SK-N-SH treated with all-trans-retinoic acid at 6 μM for 48 hours (cell line): ENCODE data around the gene PARP15.

Experiments used
- ATAC-seq: fragments of 200-7000 bp; cut with Tn5 transposase; 3 replicates; pipeline ENCODE4 v1.9.1; 2020; ENCODE audit warnings: mild to moderate bottlenecking, moderate library complexity
- ARNTL ChIP-seq: fragments of 450-650 bp; formaldehyde crosslinking; IDR thresholded peaks from 2 replicates; pipeline ENCODE4 v1.5.0; 2020; ENCODE audit warnings: low read depth, mild to moderate bottlenecking, moderate library complexity, borderline replicate concordance
- BACH2 ChIP-seq: fragments of 250-450 bp; sonication (Bioruptor Pico); IDR thresholded peaks from 2 replicates; pipeline ENCODE4 v1.9.0; 2021; ENCODE audit warnings: mild to moderate bottlenecking, borderline replicate concordance
- CSDC2 ChIP-seq: fragments of 250-450 bp; sonication (Bioruptor Pico); IDR thresholded peaks from 2 replicates; pipeline ENCODE4 v1.5.0; 2020; ENCODE audit warnings: mild to moderate bottlenecking, moderate library complexity
- CSRNP3 ChIP-seq: fragments of 250-450 bp; sonication (Bioruptor Pico); IDR thresholded peaks from 2 replicates; pipeline ENCODE4 v1.5.1; 2021; ENCODE audit warnings: mild to moderate bottlenecking, moderate library complexity
- ESRRG ChIP-seq: fragments of 250-450 bp; sonication (Bioruptor Pico); IDR thresholded peaks from 2 replicates; pipeline ENCODE4 v1.6.1; 2021; ENCODE audit warnings: mild to moderate bottlenecking
- GLIS3 ChIP-seq: fragments of 250-450 bp; sonication (Bioruptor Pico); IDR thresholded peaks from 2 replicates; pipeline ENCODE4 v1.5.0; 2020; ENCODE audit warnings: mild to moderate bottlenecking, moderate library complexity
- ISL1 ChIP-seq: fragments of 250-450 bp; sonication (Bioruptor Pico); IDR thresholded peaks from 2 replicates; pipeline ENCODE4 v2.1.2; 2022; ENCODE audit warnings: mild to moderate bottlenecking, moderate library complexity
- OSR1 ChIP-seq: fragments of 250-450 bp; sonication (Bioruptor Pico); IDR thresholded peaks from 2 replicates; pipeline ENCODE4 v1.8.0; 2022; ENCODE audit warnings: moderate library complexity, mild to moderate bottlenecking, inconsistent platforms
- PPARA ChIP-seq: fragments of 250-450 bp; sonication (Bioruptor Pico); IDR thresholded peaks from 2 replicates; pipeline ENCODE4 v1.5.0; 2020; ENCODE audit warnings: mild to moderate bottlenecking, borderline replicate concordance
- RARB ChIP-seq: fragments of 250-450 bp; sonication (Bioruptor Pico); IDR thresholded peaks from 2 replicates; pipeline ENCODE4 v1.8.0; 2021; ENCODE audit warnings: mild to moderate bottlenecking, moderate library complexity
- SNAI2 ChIP-seq: fragments of 250-450 bp; sonication (Bioruptor Pico); IDR thresholded peaks from 2 replicates; pipeline ENCODE4 v1.5.0; 2020; ENCODE audit warnings: mild to moderate bottlenecking, moderate library complexity
- TCF4 ChIP-seq: fragments of 250-450 bp; sonication (Bioruptor Pico); IDR thresholded peaks from 2 replicates; pipeline ENCODE4 v1.8.0; 2021; ENCODE audit warnings: mild to moderate bottlenecking, moderate library complexity, borderline replicate concordance
- TOX ChIP-seq: fragments of 250-450 bp; sonication (Bioruptor Pico); IDR thresholded peaks from 2 replicates; pipeline ENCODE4 v1.8.0; 2021; ENCODE audit warnings: mild to moderate bottlenecking, moderate library complexity, borderline replicate concordance
- ZC3H10 ChIP-seq: fragments of 250-450 bp; sonication (Bioruptor Pico); IDR thresholded peaks from 2 replicates; pipeline ENCODE4 v1.5.1; 2021; ENCODE audit warnings: mild to moderate bottlenecking, moderate library complexity
- ZFP3 ChIP-seq: fragments of 250-450 bp; sonication (Bioruptor Pico); IDR thresholded peaks from 2 replicates; pipeline ENCODE4 v1.5.0; 2020; ENCODE audit warnings: mild to moderate bottlenecking, moderate library complexity
- ZFP30 ChIP-seq: fragments of 450-650 bp; formaldehyde crosslinking; IDR thresholded peaks from 2 replicates; pipeline ENCODE4 v1.5.0; 2022; ENCODE audit warnings: mild to moderate bottlenecking, moderate library complexity
- ZNF565 ChIP-seq: fragments of 450-650 bp; formaldehyde crosslinking; conservative IDR thresholded peaks from 2 replicates; pipeline ENCODE4 v1.5.0; 2020; ENCODE audit warnings: low read depth, mild to moderate bottlenecking, moderate library complexity
- ZNF70 ChIP-seq: fragments of 450-650 bp; formaldehyde crosslinking; IDR thresholded peaks from 2 replicates; pipeline ENCODE4 v1.5.0; 2020; ENCODE audit warnings: mild to moderate bottlenecking, moderate library complexity
- TF ChIP-seq, protein P1 (sequence below): fragments of 250-450 bp; sonication (Bioruptor Pico); IDR thresholded peaks from 2 replicates; pipeline ENCODE4 v1.8.0; 2020; ENCODE audit warnings: mild to moderate bottlenecking, moderate library complexity, borderline replicate concordance
- TF ChIP-seq, protein P2 (sequence below): fragments of 250-450 bp; sonication (Bioruptor Pico); IDR thresholded peaks from 2 replicates; pipeline ENCODE4 v1.8.0; 2021; ENCODE audit warnings: low read depth, mild to moderate bottlenecking, moderate library complexity, borderline replicate concordance
- TF ChIP-seq, protein P3 (sequence below): fragments of 250-450 bp; sonication (Bioruptor Pico); IDR thresholded peaks from 2 replicates; pipeline ENCODE4 v1.5.1; 2020; ENCODE audit warnings: low read depth, mild to moderate bottlenecking, moderate library complexity
- TF ChIP-seq, protein P4 (sequence below): fragments of 250-450 bp; sonication (Bioruptor Pico); IDR thresholded peaks from 2 replicates; pipeline ENCODE4 v1.5.0; 2020; ENCODE audit warnings: mild to moderate bottlenecking, moderate library complexity

PARP15 gene

DNA sequence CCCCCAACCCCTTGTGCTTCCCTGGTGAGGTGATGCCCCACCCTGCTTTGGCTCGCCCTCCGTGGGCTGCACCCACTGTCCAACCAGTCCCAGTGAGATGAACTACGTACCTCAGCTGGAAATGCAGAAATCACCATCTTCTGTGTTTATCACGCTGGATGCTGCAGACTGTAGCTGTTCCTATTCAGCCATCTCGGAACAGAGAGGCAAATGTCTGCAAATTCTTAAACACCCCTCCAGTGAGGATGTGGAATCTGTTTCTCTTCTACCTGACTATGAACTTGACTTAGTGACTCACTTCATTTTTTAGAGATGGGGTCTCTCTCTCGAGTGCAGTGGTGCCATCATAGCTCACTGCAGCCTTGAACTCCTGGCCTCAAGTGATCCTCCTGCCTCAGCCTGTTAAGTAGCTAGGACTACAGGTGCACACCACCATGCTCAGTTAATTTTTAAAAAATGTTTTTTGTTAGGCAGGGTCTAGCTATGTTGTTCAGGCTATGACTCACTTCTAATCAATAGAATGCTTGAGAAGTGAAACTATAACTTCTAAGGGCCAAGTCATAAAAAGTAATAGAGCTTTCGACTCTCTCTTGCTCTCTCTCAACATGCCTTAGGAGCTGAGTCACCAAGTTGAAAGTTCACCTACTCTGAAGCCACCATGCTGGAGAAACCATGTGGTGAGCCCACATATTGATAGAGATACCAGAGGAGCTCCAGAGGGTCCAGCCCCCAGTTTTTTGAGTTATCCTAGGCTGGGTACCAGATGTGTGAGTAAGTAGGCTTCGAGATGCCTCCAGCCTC lies 91.7 kb downstream of the PARP15 start:
- TF ChIP-seq SNAI2 (CRISPR knock-in tag): no peak
- TF ChIP-seq ARNTL (CRISPR knock-in tag): no peak
- no peak for TF ChIP-seq TCF4 (CRISPR knock-in tag)
- ATAC-seq: peak; percentile 47

GRCh38 chr3:122671553-122671952 lies 94.1 kb downstream of the PARP15 start:
- TF ChIP-seq CSDC2 (CRISPR knock-in tag) (no peak), TCF4 (CRISPR knock-in tag) (no peak), GLIS3 (no peak), CSRNP3 (CRISPR knock-in tag) (no peak), SNAI2 (CRISPR knock-in tag) (no peak), ZFP3 (CRISPR knock-in tag) (no peak), RARB (no peak), BACH2 (CRISPR knock-in tag) (no peak), ZNF565 (CRISPR knock-in tag) (no peak), ZC3H10 (no peak), ESRRG (CRISPR knock-in tag) (no peak), OSR1 (CRISPR knock-in tag) (no peak)
- TF ChIP-seq, protein P1, sequence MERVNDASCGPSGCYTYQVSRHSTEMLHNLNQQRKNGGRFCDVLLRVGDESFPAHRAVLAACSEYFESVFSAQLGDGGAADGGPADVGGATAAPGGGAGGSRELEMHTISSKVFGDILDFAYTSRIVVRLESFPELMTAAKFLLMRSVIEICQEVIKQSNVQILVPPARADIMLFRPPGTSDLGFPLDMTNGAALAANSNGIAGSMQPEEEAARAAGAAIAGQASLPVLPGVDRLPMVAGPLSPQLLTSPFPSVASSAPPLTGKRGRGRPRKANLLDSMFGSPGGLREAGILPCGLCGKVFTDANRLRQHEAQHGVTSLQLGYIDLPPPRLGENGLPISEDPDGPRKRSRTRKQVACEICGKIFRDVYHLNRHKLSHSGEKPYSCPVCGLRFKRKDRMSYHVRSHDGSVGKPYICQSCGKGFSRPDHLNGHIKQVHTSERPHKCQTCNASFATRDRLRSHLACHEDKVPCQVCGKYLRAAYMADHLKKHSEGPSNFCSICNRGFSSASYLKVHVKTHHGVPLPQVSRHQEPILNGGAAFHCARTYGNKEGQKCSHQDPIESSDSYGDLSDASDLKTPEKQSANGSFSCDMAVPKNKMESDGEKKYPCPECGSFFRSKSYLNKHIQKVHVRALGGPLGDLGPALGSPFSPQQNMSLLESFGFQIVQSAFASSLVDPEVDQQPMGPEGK (CRISPR knock-in tag): no peak
- TF ChIP-seq, protein P2, sequence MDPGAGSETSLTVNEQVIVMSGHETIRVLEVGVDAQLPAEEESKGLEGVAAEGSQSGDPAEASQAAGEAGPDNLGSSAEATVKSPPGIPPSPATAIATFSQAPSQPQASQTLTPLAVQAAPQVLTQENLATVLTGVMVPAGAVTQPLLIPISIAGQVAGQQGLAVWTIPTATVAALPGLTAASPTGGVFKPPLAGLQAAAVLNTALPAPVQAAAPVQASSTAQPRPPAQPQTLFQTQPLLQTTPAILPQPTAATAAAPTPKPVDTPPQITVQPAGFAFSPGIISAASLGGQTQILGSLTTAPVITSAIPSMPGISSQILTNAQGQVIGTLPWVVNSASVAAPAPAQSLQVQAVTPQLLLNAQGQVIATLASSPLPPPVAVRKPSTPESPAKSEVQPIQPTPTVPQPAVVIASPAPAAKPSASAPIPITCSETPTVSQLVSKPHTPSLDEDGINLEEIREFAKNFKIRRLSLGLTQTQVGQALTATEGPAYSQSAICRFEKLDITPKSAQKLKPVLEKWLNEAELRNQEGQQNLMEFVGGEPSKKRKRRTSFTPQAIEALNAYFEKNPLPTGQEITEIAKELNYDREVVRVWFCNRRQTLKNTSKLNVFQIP: no peak
- TF ChIP-seq, protein P3, sequence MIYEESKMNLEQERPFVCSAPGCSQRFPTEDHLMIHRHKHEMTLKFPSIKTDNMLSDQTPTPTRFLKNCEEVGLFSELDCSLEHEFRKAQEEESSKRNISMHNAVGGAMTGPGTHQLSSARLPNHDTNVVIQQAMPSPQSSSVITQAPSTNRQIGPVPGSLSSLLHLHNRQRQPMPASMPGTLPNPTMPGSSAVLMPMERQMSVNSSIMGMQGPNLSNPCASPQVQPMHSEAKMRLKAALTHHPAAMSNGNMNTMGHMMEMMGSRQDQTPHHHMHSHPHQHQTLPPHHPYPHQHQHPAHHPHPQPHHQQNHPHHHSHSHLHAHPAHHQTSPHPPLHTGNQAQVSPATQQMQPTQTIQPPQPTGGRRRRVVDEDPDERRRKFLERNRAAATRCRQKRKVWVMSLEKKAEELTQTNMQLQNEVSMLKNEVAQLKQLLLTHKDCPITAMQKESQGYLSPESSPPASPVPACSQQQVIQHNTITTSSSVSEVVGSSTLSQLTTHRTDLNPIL (CRISPR knock-in tag): no peak
- no peak for ATAC-seq

DNA sequence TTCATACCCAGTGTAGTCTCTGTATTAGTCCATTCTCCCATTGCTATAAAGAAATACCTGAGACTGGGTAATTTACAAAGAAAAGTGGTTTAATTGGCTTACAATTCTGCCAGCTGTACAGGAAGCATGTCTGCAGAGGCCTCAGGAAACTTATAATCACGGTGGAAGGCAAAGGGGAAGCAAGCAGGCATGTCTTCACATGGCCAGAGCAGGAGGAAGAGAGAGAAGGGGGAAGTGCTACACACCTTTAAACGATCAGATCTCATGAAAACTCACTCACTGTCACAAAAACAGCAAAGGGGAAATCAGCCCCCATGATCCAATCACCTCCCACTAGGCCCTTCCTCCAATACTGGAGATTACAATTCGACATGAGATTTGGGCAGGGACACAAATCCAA lies 96.9 kb downstream of the PARP15 start:
- no peak for ATAC-seq
- no peak for TF ChIP-seq ISL1
- TF ChIP-seq, protein P4, sequence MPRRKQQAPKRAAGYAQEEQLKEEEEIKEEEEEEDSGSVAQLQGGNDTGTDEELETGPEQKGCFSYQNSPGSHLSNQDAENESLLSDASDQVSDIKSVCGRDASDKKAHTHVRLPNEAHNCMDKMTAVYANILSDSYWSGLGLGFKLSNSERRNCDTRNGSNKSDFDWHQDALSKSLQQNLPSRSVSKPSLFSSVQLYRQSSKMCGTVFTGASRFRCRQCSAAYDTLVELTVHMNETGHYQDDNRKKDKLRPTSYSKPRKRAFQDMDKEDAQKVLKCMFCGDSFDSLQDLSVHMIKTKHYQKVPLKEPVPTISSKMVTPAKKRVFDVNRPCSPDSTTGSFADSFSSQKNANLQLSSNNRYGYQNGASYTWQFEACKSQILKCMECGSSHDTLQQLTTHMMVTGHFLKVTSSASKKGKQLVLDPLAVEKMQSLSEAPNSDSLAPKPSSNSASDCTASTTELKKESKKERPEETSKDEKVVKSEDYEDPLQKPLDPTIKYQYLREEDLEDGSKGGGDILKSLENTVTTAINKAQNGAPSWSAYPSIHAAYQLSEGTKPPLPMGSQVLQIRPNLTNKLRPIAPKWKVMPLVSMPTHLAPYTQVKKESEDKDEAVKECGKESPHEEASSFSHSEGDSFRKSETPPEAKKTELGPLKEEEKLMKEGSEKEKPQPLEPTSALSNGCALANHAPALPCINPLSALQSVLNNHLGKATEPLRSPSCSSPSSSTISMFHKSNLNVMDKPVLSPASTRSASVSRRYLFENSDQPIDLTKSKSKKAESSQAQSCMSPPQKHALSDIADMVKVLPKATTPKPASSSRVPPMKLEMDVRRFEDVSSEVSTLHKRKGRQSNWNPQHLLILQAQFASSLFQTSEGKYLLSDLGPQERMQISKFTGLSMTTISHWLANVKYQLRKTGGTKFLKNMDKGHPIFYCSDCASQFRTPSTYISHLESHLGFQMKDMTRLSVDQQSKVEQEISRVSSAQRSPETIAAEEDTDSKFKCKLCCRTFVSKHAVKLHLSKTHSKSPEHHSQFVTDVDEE (CRISPR knock-in tag): no peak
- TF ChIP-seq TCF4 (CRISPR knock-in tag): no peak
- TF ChIP-seq, protein P2: no peak
- TF ChIP-seq ARNTL (CRISPR knock-in tag): no peak
- no peak for TF ChIP-seq ZFP30
- TF ChIP-seq OSR1 (CRISPR knock-in tag): no peak
- TF ChIP-seq ZC3H10: no peak
- TF ChIP-seq, protein P1 (CRISPR knock-in tag): no peak
- no peak for TF ChIP-seq ESRRG (CRISPR knock-in tag)
- TF ChIP-seq CSDC2 (CRISPR knock-in tag): no peak
- no peak for TF ChIP-seq TOX (CRISPR knock-in tag)
- TF ChIP-seq ZNF70: no peak
- TF ChIP-seq PPARA (CRISPR knock-in tag): no peak
- TF ChIP-seq CSRNP3 (CRISPR knock-in tag): no peak
- TF ChIP-seq RARB: no peak
